ENCODE results near the gene HIBADH.

The HIBADH gene

DNA sequence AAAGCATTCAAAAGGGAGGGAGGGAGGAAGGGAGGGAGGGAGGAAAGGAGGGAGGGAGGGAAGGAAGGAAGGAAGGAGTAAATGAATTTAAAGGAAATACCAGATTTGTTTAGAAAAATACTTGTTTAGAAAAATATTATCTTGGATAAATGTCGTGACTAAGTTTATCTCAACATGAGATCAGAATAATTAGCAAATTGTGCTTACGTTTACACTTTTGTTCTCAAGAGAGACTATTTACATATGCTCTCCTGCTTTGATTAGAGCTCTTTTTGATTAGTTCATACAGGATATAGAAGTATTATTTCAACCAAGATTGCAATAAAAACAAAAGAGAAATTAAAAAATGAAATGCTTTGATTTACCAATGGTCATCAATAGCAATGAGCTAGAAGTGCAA lies 186.2 kb downstream of the HIBADH start:
- DNase-seq (ENCODE audit: insufficient read length) (no peak), FAIRE-seq (no peak)
- TF ChIP-seq POLR2A (IDR thresholded peaks at IDR 0.05; ENCODE audit: low read depth, low read length) (no peak), POLR2AphosphoS5 (IDR thresholded peaks at IDR 0.05; ENCODE audit: low read depth, low read length) (no peak), TAF1 (IDR thresholded peaks at IDR 0.05; ENCODE audit: borderline replicate concordance, low read depth, low read length) (no peak)

Data from GM12892 (cell line).